ENCODE results near the gene SP7.

SP7 gene

DNA sequence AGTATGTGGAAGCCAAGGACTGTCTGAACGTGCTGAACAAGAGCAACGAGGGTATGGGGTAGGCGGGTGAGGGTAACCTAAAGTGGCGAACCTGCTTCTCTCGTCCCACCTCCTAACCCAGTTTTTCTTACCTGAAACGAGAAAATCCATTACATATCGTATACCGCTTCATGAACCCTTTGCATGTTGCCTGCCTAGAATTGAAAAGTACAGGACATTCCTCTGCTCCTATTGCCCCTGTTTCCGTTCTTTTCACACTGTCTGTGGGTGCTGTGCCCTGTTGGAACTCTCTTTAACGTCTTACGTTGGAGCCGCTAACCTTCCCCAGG, 40.3 kb downstream of the SP7 start:
- TF ChIP-seq, protein P1, sequence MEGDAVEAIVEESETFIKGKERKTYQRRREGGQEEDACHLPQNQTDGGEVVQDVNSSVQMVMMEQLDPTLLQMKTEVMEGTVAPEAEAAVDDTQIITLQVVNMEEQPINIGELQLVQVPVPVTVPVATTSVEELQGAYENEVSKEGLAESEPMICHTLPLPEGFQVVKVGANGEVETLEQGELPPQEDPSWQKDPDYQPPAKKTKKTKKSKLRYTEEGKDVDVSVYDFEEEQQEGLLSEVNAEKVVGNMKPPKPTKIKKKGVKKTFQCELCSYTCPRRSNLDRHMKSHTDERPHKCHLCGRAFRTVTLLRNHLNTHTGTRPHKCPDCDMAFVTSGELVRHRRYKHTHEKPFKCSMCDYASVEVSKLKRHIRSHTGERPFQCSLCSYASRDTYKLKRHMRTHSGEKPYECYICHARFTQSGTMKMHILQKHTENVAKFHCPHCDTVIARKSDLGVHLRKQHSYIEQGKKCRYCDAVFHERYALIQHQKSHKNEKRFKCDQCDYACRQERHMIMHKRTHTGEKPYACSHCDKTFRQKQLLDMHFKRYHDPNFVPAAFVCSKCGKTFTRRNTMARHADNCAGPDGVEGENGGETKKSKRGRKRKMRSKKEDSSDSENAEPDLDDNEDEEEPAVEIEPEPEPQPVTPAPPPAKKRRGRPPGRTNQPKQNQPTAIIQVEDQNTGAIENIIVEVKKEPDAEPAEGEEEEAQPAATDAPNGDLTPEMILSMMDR (IDR thresholded peaks at IDR 0.05; ENCODE audit: insufficient read depth, missing control alignments), result no peak
- DNase-seq (ENCODE audit: insufficient read length, low spot score), result no peak
- no peak for FAIRE-seq

DNA sequence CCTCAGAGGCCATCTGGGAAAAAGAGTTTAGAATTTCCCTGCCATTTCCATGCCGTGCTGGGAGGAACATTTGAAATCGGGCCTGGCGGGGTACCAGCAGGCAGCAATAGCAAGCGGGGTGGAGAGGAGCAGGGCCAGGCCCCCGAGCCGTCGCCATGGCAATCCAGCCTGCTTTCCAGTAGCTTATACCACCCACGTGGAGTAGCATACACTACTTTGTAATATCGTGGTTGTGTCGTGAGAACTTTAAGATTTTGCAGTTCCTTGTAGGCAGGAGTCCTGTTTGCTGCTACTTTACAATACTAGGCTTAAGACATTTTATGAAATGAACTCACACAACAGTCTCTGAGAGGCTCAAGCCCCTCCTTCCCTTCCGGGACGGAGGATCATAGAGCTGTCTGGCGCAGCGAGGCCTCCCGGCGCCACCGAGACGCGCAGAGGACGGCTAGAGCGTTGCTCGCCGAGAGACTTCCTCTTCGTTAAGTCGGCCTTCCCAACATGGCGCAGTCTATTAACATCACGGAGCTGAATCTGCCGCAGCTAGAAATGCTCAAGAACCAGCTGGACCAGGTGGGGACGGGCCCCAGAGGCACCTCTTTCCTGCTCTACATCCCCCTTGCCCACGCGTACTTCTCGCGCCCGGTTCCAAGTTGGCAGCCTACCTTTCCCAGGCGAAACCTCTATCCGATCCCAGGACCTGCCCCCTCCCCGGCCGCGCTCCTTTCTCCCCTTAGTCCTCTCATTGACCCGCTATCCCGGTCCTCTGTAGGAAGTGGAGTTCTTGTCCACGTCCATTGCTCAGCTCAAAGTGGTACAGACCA, 40.9 kb downstream of the SP7 start, which contains the start of gene PFDN5:
Gene PFDN5 (plus strand): TSS at position 473 of the 821 bp plus-strand sequence. CDS start 26 bp downstream, at position 499.
- TF ChIP-seq, protein P1 (IDR thresholded peaks at IDR 0.05; ENCODE audit: insufficient read depth, missing control alignments), result no peak
- DNase-seq (ENCODE audit: insufficient read length, low spot score) (peak; percentile 91), FAIRE-seq (no peak)

DNA sequence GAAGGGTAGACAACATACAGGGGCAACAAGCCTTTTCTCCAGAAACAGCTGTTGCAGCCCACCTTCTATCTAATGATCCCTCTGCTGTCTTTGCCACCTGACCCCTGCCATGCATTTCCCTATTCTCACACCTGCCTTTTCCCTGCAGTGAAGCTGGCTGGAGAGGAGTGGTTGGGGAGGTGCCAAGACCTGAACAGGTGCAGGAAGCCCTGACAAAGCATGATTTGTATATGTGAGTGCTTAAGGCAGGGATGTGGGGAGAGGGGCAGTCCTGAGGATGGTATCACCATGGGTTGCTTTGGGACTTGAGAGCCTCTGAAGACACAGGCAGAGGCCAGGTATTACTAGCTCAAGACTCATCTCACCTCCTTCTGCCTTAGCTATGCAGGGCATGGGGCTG, 43.7 kb downstream of the SP7 start:
- DNase-seq (ENCODE audit: insufficient read length, low spot score) (no peak), FAIRE-seq (no peak)
- TF ChIP-seq, protein P1 (IDR thresholded peaks at IDR 0.05; ENCODE audit: insufficient read depth, missing control alignments), result no peak

DNA sequence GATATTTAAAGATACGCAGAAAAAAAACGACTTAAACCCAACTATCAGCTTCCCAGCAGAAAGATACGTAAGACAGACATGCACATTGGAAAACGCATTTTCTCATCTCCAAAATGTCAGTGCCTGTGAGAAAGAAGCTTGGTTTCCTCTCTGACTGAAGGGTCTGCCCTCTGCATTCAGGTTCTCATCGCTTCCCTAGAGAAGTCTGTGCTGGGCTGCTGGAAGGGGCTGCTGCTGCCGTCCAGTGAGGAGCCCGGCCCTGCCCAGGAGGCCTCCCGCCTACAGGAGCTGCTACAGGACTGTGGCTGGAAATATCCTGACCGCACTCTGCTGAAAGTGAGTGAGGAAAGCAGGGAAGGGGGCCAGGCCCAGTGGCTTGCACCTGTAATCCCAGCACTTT, 45.5 kb downstream of the SP7 start:
- no peak for DNase-seq (ENCODE audit: insufficient read length, low spot score)
- no peak for FAIRE-seq
- TF ChIP-seq, protein P1 (IDR thresholded peaks at IDR 0.05; ENCODE audit: insufficient read depth, missing control alignments), result no peak

DNA sequence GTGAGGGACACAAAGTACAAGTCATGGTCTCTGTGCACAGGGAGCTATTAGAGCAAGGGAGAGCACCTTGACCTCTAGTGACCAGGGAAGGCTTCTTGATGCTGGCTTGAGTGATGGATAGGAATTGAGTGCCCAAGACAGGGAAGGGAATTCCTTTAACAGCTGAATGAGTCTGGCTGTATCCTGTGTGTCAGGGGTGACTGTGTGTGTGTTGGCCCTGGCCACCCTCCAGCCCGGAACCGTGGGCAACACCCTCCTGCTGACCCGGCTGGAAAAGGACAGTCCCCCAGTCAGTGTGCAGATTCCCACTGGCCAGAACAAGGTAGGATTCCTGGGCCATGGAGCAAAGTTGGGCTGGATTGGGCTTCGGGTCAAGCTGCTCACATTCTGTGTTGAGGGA, 46.3 kb downstream of the SP7 start:
- FAIRE-seq, result no peak

DNA sequence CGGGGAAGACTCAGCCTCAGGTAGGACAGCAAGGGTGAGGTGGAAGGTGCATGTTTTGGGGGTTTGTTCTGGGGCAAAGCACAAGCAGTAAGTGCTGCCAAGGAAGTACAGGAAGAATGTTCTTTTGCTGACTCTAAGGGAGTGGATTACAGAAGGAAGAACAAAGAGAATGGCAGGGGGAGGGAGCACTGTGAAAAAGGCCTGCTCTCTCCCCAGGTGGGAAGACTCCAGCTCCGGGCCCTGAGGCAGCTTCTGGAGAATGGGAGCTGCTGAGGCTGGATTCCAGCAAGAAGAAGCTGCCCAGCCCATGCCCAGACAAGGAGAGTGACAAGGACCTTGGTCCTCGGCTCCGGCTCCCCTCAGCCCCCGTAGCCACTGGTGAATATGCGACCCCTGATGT, 47.8 kb downstream of the SP7 start:
- DNase-seq (ENCODE audit: insufficient read length, low spot score) (no peak), FAIRE-seq (no peak)
- TF ChIP-seq, protein P1 (IDR thresholded peaks at IDR 0.05; ENCODE audit: insufficient read depth, missing control alignments), result no peak

More for the DNA sequence above, 46.3 kb downstream of the SP7 start:
- TF ChIP-seq, protein P1 (IDR thresholded peaks at IDR 0.05; ENCODE audit: insufficient read depth, missing control alignments), result no peak
- DNase-seq (ENCODE audit: insufficient read length, low spot score), result no peak

DNA sequence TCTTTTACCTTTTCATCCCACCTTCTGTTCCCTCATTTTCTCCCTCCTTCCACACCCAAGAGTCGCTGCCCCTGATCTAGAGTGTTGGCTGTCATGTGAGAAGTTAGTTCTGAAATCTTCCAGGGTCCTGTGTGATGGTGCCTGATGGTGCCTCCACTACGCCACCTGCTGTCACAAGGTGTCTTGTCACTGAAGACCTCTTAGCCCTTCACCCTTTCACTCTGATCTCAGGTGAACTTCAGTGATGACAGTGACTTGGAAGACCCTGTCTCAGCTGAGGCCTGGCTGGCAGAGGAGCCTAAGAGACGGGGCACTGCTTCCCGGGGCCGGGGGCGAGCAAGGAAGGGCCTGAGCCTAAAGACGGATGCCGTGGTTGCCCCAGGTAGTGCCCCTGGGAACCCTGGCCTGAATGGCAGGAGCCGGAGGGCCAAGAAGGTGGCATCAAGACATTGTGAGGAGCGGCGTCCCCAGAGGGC, 48.4 kb downstream of the SP7 start:
- DNase-seq (ENCODE audit: insufficient read length, low spot score), result peak; percentile 68
- TF ChIP-seq, protein P1 (IDR thresholded peaks at IDR 0.05; ENCODE audit: insufficient read depth, missing control alignments), result peak; percentile 66
- no peak for FAIRE-seq
